Progenitor cell of endocrine pancreas (in vitro differentiated cells): ENCODE measurements around the gene HPCAL1. TPM values are rescaled to one million over a fixed set of nuclear protein-coding genes. Genes with fewer than 3 reads are reported as not detected.

ENCODE experiments used
- DNase-seq: peaks from one replicate; pipeline ENCODE4 v3.0.0; 2021; ENCODE audit warnings: low spot score; ENCODE audit not compliant: unreplicated experiment
- H3K27ac Mint-ChIP-seq: 2 replicates; pipeline ENCODE4 v1.8.0; 2021; ENCODE audit warnings: mild to moderate bottlenecking, moderate library complexity, mixed read lengths
- H3K27me3 Mint-ChIP-seq: 2 replicates; pipeline ENCODE4 v1.8.0; 2021; ENCODE audit warnings: mixed read lengths
- H3K36me3 Mint-ChIP-seq: 2 replicates; pipeline ENCODE4 v1.8.0; 2022; ENCODE audit warnings: mixed read lengths; ENCODE audit not compliant: insufficient read depth
- H3K4me1 Mint-ChIP-seq: 2 replicates; pipeline ENCODE4 v1.8.0; 2021; ENCODE audit warnings: low read depth, mixed read lengths
- H3K4me3 Mint-ChIP-seq: 2 replicates; pipeline ENCODE4 v1.8.0; 2021; ENCODE audit warnings: low read depth, mild to moderate bottlenecking, moderate library complexity, mixed read lengths
- H3K9me3 Mint-ChIP-seq: 2 replicates; pipeline ENCODE4 v1.8.0; 2021; ENCODE audit warnings: low read depth, mixed read lengths
- CTCF ChIP-seq: fragments of 200-600 bp; sonication (generic); IDR thresholded peaks from one replicate; pipeline ENCODE4 v1.5.0; 2021; ENCODE audit warnings: antibody characterized with exemption, mild to moderate bottlenecking; ENCODE audit not compliant: unreplicated experiment
- total RNA-seq: library from RNA; stranded (reverse); gene quantifications from 2 replicates; pipeline ENCODE4 v1.2.1, GENCODE V29; 2021

HPCAL1 gene
- total RNA-seq, 1 donor from 2014 or later: 16.5 TPM

GRCh38 chr2:10414591-10414990 is 111.9 kb downstream of the HPCAL1 start:
- Mint-ChIP-seq H3K9me3 (no peaks in the 10 kb centered on the region), H3K4me1 (peaks cover 7% of the 10 kb centered on the region), H3K36me3 (peaks cover 5% of the 10 kb centered on the region), H3K27ac (no peak overlapping the region), H3K27me3 (no peaks in the 10 kb centered on the region), H3K4me3 (no peak overlapping the region)
- DNase-seq: no peak
- no peak for TF ChIP-seq CTCF

- TF ChIP-seq CTCF: no peak
These were observed 112.3 kb downstream of the HPCAL1 start for GRCh38 chr2:10415048-10415447.

GRCh38 chr2:10415640-10416039 is 112.9 kb downstream of the HPCAL1 start:
- H3K27me3 Mint-ChIP-seq: no peaks in the 10 kb centered on the region
- no peaks in the 10 kb centered on the region for H3K9me3 Mint-ChIP-seq
- H3K4me3 Mint-ChIP-seq: no peak overlapping the region

More at GRCh38 chr2:10415048-10415447, 112.3 kb downstream of the HPCAL1 start:
- no peak overlapping the region for H3K4me3 Mint-ChIP-seq
- no peaks in the 10 kb centered on the region for H3K27me3 Mint-ChIP-seq
- peaks cover 5% of the 10 kb centered on the region for H3K36me3 Mint-ChIP-seq
- no peaks in the 10 kb centered on the region for H3K9me3 Mint-ChIP-seq
- H3K4me1 Mint-ChIP-seq: peaks cover 7% of the 10 kb centered on the region
- DNase-seq: no peak
- no peak overlapping the region for H3K27ac Mint-ChIP-seq

GRCh38 chr2:10417551-10418335 is 115.0 kb downstream of the HPCAL1 start:
- H3K27ac Mint-ChIP-seq: peak overlapping the region; percentile 10
- DNase-seq: no peak
- H3K27me3 Mint-ChIP-seq: no peaks in the 10 kb centered on the region
- no peak for TF ChIP-seq CTCF
- H3K4me1 Mint-ChIP-seq: peaks cover 4% of the 10 kb centered on the region
- no peak overlapping the region for H3K4me3 Mint-ChIP-seq
- peaks cover 1% of the 10 kb centered on the region for H3K36me3 Mint-ChIP-seq
- H3K9me3 Mint-ChIP-seq: no peaks in the 10 kb centered on the region

More at GRCh38 chr2:10415640-10416039, 112.9 kb downstream of the HPCAL1 start:
- no peak for DNase-seq
- Mint-ChIP-seq H3K4me1 (peaks cover 4% of the 10 kb centered on the region), H3K27ac (no peak overlapping the region), H3K36me3 (peaks cover 5% of the 10 kb centered on the region)
- no peak for TF ChIP-seq CTCF

GRCh38 chr2:10419553-10420257 is 117.0 kb downstream of the HPCAL1 start:
- DNase-seq: no peak
- TF ChIP-seq CTCF: no peak
- peaks cover 4% of the 10 kb centered on the region for H3K4me1 Mint-ChIP-seq
- H3K36me3 Mint-ChIP-seq: no peaks in the 10 kb centered on the region
- no peak overlapping the region for H3K4me3 Mint-ChIP-seq
- H3K9me3 Mint-ChIP-seq: no peaks in the 10 kb centered on the region
- no peaks in the 10 kb centered on the region for H3K27me3 Mint-ChIP-seq
- H3K27ac Mint-ChIP-seq: no peak overlapping the region
